Mammary epithelial cell (primary cell): ENCODE data around the gene PBXIP1.

Experiments used
- EZH2 ChIP-seq: IDR thresholded peaks from 2 replicates; pipeline ENCODE4 v1.6.1; 2012; ENCODE audit warnings: low read length, inconsistent platforms, borderline replicate concordance
- TF ChIP-seq, protein P1 (sequence below), 2 donors: IDR thresholded peaks in 1 of 2; conservative IDR thresholded peaks in 1 of 2; 2 replicates each; pipeline ENCODE4 v1.5.1; 2011 to 2012; ENCODE audit warnings: inconsistent platforms in 2 of 2, low read length in 2 of 2, mild to moderate bottlenecking in 2 of 2, control low read depth in 1 of 2, low read depth in 1 of 2; ENCODE audit not compliant: insufficient read depth in 1 of 2; ENCODE audit errors: extremely low read depth in 1 of 2

DNA sequence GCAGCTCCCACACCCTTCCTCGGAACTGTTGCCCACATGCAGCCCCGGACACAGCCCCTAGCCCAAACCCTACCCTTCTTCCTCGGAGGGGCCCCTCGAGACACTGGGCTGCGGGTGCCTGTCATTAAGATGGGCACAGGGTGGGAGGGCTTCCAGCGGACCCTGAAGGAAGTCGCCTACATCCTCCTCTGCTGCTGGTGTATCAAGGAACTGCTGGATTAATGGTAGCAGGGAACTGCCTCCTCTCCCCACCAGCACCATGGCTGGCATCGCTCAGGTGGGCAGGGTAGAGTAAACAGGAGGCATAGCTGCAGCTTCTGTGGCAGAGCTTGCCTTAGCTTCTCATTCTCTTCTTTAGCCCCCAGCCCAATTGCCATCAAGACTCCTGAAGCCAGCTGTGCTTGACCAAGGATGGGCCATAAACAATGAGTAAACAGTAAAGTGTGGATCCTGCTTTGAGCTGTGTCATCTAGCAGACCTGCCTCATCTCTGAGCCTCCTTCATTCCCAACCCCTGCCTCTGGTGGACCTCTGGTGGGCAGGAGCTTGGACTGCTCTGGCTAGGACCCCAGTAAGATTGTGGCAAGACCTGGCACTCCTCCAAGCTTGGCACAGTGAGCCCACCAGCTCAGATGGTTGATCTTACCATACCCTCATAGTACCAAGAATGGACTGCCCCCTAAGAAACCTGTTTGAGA is 37.8 kb upstream of the PBXIP1 start, which contains the start of gene LENEP:
- TF ChIP-seq, protein P1, sequence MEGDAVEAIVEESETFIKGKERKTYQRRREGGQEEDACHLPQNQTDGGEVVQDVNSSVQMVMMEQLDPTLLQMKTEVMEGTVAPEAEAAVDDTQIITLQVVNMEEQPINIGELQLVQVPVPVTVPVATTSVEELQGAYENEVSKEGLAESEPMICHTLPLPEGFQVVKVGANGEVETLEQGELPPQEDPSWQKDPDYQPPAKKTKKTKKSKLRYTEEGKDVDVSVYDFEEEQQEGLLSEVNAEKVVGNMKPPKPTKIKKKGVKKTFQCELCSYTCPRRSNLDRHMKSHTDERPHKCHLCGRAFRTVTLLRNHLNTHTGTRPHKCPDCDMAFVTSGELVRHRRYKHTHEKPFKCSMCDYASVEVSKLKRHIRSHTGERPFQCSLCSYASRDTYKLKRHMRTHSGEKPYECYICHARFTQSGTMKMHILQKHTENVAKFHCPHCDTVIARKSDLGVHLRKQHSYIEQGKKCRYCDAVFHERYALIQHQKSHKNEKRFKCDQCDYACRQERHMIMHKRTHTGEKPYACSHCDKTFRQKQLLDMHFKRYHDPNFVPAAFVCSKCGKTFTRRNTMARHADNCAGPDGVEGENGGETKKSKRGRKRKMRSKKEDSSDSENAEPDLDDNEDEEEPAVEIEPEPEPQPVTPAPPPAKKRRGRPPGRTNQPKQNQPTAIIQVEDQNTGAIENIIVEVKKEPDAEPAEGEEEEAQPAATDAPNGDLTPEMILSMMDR (conservative IDR thresholded peaks at IDR 0.05 in 1 of 2, IDR thresholded peaks at IDR 0.05 in 1 of 2; ENCODE audit: extremely low read depth in 1 of 2, insufficient read depth in 1 of 2, low read depth in 1 of 2, low read length in 2 of 2) = no peak
- no peak for TF ChIP-seq EZH2
